ENCODE data around the gene PEPD.

PEPD gene

DNA sequence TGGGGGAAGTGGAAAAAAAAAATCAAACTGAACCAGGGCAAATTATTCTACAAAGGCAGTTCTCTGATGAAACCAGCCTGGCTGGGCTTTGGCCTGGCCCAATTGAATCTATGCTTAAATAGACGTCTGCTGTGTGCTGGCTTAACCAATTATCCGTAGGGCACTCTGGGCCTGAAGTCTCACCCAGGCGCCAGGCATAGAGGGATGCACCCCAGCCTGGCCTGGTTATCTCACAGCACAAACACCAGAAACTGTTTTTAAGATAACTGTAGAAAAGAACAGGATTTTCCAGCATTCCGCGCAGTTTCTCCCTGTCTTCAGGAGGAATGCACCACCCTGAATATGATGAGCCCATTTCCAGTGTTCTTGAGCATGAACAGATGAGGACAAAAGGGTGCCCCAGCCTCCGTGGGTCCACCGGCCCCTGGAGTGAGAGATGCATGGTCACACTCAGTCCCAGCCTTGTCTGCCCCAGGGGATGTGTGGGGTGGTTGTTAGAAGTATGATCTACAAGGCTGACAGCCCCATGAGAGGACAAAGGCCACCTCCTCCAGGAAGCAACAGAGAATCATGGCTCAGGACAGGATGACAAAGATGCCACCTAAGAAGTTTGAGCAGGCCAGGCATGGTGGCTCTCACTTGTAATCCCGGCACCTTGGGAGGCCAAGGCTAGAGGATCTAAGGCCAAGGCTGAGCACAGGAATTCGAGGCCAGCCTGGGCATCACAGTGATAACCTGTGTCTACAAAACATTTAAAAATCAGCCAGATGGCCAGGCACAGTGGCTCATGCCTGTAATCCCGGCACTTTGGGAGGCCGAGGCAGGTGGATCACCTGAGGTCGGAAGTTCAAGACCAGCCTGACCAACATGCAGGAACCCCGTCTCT, 50.2 kb downstream of the PEPD start:
- no peak for DNase-seq

DNA sequence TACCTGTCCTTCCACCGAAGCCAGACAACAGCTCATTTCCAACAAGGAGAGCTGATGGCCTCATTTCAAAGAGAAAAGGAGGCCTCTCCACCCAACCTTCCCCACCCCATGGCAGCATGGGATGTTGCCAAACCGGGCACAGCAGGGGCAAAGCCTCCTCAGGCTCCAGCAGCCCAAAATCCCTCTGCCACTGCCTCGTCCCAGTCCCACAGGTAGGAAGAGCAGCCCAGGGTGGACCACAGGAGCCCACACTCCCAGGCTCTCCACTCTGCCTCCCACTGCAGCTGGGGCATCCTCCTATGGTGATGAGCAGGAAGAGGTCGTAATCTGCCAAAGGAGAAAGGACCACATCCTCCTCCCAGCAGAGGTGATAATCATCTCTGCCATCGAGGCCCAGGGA, 50.9 kb downstream of the PEPD start:
- DNase-seq: no peak

DNA sequence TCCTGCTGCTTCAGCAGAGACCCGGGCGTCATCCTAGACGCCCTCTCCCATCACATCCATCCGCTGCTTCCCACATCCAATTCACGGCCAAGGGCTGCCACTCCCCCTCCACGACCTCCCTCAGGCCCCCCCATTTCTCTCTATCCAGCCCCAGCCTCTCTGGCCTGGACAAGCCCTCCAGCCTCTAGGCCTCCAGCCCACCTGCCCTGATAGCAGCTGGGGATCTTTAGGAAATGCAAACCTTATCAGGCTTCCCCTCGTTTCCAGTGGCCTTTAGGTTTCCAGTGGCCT, 51.6 kb downstream of the PEPD start:
- DNase-seq: no peak

DNA sequence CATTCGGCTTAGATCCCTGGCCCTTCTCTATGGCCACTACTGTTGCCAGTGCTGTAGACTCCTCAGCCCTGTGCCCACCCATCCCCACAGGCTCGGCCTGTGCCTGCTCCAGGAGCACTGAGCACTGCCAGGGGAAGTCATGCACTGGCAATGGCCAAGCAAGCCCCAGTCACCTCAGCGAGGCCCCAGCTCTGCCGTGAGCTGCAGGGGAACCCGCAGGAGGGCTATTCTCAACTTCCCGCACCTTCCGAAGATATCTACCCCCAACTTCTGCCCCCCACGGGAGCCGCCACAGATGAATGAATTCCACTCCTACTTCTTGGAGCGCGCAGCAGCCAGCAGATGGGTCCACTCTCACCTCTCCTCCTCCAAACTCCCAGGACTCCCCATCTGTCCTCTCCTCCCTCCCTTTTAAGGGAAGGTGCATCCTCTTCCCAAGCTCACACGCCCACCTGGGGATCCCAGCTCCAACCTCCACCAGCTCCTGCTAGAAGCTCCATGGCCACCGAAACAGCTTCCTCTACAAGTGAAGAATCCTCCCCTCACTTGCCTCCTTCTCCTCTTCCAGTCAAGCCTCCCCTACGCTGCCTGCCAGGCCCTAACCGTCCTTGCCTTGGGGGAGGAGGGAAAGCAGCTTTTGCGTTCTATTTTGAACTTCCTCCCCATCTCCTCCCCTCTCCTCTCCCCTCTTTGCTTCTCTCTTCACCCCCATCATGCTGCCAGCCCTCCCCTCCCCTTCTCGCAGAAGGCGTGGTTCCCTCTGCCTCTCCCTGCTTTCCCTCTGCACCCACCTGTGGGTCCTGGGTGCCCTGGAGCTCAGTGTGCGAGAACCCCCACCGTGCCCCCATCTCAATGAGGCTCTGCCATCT, 52.2 kb downstream of the PEPD start:
- no peak for DNase-seq

DNA sequence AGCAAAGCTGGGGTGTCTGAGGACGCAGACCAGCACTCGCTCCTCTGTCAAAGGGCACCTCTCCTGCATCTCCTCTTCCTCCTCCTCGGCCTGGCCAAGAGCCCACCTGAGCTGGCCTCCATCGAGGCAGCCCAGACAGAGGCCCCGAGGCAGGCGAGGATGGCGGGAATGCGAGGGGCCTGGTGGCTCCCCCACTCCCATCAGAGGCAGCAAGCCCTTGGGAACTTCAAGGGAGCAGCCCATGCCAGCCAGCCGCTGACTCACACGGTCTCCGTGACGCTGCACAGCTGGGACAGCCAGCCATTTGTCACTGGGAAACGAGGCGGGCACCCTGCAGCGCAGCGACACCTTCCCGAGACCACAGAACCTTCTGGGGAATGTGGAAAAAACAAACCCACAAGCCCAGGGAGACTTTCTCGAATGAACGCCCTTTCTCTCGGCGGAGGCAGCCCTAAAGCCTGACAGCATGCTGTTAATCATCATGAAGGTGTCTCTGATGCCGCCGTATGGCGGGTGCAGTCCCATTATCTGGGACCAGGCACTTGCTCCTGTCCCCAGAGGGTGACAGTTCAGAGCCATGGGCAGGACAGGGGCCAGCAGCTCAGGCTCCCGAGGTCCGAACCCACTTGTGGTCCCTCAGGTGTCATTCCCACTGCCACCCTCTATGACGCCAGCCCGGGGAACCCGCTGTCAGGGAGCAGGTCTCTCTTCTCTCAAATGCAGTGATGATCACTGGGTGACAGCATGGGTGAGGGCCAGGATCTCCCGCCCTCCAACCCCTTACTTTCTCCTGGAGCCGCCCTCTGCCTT, 53.0 kb downstream of the PEPD start:
- DNase-seq: no peak

DNA sequence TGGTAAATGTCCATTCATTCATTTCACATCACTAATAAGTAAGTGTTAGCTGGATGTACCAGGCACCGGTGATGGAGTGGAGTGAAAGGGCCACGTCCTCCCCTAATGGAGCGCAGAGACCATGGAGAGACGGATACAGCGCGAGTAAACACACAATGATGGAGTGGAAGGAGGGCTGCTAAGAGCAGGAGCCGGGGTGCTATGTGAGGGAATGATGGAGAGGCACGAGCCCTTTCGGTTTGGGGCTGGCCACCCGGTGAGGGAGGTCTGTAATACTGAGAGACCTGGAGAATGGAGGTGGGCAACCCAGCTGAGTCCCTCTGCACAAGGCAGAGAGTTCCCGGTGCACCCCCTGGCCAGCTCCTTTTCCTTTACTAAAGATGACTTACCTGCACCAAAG, 53.7 kb downstream of the PEPD start:
- DNase-seq: no peak

DNA sequence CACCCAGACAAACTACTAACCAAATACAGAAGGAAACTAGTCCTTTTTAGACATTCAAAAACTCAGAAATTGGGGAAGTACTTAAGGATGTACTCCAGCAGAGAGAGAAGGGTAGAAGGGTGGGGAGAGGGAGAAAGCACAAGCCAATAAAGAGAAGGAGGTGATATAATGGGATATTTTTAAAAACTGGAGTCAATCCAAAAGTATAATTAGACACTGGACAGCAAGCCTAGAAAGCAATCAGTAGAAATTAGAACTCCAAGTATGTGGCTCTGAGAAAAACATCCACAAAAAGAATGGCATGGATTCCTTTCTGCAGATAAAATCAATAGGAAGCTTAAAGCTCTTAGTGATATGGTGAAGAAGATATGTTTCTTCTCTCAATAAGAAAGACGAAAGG, 55.8 kb downstream of the PEPD start:
- DNase-seq: no peak

DNA sequence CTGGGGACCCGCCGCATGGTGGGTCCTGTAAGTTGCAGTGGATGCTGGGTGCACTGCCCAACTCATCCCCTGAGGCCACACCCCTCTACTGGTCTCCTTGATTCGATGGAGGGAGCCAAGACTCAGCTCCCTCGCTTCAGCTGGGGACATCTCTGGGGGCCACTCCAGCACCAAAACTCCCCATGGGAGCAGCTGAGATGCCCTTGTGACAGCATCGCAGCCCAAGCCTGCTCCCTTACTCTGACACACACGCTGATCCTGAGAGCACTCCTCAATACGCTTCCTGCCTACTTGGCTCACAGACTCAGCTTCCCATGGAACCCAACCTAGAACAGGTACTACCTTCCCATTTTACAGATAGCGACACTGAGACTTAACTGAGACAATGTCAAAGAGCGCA, 56.2 kb downstream of the PEPD start:
- DNase-seq: no peak

DNA sequence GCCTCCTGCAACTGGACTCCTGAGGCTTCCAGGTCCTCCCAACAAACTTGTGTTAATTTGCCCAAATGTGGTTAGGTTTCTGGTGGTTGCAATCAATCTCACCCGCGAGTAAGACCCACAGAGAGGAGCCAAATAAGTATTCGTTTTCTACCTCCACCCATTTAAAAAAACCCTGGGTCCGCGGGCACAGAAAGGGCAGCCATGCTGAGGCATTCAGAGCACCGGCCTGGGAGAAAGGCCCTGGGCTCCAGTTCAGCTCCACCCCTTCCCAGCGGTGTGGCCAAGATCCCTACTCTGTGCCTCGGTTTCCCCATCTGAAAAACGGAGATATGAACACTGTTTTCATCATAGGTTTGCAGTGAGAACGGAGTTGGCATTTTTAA, 56.9 kb downstream of the PEPD start:
- no peak for DNase-seq

DNA sequence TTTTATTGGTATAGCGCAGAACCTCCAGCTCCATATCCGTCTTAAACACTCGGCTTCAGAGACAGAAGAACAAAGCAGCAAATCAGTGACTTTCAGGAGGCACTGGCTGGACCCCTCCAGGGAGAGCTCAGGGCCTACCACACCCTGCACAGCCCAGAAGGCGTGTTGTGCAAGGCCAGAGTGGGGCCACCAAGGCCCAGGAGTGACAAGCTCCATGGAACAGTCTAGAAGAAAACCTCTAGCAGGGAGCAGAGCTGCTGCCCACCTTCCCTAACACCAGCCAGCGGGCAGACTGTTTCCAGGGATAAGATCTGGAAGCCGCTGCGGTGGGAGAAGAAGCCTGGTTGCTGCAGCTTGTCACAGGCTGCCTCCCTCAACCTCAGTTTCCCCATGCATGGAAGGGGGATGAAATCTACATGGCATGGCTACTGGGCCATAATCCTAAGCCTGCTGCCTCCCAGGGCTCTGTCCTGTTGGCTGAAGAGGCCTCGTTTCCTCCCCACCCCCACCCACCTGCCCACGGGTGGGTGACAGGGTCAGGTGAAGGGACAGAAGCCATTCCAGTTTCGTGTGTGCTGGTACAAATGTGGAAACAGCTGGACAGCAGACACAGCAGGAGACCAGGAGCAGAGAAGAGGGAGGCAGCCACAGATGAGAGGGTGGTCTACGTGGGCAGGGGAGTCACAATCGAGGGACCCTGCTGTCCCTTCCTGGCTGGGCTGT, 57.4 kb downstream of the PEPD start:
- no peak for DNase-seq

DNA sequence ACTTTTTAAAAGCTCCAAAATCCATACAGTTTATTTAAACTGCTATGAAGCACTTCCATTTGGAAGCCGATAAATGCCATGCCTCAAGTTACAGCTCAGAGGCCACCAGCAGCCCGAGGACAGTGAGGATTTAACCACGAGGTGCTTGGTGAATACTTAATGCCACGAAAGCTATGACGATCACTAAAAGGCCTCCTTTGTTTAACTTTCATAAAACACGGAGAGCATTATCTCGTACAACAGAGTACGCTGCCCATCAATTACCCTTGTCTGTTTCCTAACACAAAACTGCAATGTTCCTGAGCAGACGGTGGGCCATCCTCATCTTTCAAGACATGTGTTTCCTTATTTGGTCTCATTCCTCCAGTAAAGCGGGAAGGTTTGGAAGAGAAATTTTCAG, 58.4 kb downstream of the PEPD start:
- no peak for DNase-seq

DNA sequence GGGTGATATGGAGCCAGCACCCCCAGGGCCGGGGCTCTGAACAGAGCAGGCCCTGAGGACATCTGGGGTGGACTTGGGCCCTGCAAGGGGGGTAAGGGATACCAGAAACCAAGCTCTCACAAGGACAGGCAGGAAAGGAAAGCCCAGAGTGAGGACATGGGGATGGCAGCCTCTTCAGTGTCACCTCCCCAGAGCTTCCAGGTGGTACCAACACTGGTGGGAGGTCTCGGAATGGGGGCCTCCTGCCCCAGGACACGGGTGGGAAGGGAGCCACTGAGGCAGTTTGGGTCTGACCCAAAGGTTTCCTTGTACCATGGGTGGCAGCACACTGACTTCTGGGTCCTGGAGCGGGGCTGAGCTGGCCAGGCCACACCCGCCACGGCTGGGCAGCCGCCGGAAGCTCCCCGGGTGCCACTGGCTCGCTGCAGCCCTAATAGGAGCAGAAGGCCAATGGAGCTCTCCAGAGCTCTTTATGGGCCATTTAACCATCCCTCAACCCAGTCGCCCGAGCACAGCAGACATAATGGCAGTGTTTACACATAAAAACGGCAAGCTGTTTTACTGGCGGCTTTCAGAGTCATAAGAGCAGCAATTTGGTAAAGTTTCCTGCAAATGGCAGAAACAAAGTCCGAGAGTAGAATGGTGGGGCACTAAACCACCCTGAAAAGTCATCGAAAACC, 59.3 kb downstream of the PEPD start:
- no peak for DNase-seq

DNA sequence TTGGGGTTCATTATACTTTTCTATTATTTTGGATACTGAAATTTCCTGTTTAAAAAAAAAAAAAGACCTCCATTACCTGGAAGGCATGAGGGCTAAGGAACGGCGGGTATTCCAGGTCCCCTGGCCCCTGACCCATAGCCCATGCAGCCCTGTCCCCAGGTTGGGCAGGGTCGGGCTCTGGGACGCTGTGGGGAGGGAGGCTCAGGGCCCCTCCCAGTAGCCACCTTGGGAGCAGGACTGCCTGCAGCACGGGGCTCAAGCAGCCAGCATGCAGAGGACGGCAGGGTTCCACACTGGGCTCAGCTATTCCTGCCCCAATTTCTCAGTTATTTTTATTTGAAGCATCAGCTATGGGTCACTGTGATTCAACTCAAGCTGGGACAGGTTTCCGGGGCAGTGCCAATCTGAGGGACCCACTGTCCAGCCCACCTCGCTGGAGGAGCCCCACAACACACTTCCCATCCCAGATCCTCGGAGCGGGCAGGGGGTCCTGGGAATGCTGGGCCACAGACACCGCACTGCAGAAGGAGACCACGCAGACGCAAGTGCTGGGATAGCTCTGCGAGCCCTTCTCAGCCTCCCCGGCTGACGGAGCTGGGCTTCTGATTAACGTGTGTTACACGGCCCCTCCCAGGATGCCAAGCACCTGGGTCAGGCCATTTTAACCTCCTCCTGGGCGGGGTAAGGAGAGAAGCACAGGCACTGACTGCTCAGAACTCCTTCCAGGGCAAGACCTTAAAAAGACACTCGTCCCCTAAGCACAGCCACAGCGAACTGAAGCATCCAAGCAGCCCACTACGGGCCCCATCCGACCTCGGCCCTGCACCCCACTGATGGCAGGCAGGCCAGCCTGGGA, 60.1 kb downstream of the PEPD start:
- DNase-seq: no peak

DNA sequence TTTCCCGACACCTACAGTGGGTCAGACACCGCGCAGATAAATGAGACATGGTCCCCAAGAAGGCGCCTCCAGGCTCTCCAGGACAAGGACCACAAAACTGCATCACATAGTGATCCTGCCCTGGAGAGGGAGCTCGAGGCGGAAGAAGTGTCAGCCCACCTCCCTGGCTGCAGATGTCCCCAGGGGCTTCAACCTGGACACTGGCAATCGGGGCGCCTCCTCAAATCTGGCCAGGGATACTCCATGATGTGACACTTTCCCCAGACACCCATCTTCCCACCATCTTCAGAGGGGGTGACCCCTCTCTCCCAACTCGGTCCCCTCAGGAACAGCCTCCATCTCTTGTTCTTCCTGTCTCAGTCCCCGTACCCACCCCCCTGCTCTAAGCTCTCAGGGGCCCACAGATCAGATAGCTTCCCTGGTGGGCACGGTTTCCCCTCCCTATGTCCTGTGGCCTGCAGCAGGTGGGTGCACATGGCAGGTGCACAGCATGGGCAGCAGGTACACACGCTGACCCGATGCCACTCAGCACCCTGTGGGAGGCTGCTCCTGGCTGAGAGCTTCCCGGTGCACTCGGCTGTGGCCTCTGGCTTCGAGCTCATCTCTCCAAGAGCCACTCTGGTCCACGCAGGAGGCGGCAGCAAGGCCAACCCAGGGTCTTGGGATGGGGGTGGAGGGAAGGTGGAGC, 61.2 kb downstream of the PEPD start:
- no peak for DNase-seq

DNA sequence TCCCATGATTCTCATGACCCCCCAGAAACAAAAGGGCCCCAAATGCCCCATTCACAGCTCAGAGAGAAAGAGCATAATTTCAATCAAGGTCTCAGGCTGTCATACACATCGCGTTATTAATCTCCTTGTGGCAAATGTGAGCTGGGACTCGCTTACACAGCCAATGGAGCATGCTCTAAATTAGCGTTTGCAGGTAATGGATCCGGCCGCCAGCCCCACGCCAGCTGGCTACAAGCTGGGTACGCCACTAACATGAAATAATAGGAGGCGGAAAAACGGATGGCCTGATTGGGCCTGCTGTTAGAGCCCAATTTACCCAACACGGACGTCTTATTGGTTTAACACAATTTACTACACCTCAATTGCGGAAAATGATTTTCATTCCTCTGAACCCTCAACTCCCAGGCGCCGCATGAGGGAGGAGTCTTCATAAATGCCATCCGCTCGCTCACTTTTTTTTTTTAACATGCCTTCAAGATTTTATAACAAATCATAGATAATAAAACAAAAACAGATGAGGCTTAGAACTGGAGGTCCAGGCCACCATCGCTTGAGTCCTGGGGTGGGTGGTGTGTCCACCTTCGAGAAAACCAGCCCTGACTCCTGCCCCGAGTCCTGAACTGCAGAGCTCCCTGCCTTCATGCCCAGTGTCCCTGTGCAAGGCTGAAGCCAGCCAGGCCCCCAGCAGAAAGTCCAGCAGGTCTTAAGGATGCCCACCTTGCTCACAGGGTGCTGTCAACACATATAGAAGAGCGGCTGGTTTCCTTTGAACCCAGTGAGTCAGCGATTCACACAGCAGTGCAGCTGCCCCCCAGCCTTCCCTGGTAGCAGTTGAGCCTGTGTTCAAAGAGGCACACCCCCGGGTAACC, 62.1 kb downstream of the PEPD start:
- no peak for DNase-seq

DNA sequence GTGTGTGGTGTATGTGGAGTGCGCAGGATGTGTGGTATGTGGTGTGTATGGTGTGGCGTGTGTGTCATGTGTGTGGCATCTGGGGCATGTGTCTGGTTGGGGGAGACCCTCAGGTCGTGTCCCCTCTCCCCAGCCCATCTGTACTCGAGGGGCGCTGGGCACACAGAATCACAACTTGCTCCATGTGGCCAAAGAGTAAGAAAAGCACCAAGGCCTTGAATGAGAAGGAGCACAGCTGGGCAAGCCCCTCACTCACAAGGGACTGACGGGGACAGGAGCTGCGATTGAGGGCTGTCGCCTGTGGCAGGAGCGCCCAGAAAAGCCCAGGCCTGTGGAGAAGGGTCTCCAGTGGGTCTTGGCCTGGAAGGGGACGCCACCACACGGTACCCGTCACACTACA, 62.8 kb downstream of the PEPD start:
- DNase-seq: no peak

DNA sequence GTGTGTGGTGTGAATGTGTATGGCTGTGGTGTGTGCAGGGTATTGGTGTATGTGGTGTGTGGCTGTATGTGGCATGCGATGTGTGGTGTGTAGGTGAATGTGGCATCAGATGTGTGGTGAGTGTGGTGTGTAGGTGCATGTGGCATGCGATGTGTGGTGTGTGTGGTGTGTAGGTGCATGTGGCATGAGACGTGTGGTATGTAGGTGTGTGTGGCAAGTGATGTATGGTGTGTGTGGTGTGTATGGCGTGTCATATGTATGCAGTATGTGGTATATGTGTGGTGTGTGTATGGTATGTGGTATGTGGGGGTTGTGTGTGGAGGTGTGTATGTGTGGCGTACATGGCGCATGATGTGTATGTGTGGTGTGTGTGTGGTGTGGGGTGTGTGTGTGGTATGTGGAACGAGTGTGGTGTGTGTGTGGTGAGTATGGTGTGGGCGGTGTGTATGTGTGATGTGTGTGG, 63.4 kb downstream of the PEPD start:
- DNase-seq: no peak

DNA sequence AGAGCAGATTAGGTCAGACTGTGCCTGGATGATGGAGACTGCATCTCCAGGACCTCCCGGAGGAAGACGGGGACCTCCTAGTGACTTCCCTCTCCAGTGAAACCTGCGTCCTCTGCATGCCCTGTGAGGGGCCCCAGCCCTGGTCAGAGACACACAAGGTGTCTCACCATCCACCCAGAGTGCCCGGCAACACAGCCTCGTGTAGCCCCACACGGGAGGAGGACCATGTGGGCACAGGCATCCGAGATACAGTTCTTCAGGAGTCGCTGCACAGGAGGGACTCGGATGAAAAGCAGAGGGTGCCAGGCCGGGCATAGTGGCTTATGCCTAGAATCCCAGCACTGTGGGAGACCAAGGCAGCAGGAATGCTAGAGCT, 64.8 kb downstream of the PEPD start:
- no peak for DNase-seq

DNA sequence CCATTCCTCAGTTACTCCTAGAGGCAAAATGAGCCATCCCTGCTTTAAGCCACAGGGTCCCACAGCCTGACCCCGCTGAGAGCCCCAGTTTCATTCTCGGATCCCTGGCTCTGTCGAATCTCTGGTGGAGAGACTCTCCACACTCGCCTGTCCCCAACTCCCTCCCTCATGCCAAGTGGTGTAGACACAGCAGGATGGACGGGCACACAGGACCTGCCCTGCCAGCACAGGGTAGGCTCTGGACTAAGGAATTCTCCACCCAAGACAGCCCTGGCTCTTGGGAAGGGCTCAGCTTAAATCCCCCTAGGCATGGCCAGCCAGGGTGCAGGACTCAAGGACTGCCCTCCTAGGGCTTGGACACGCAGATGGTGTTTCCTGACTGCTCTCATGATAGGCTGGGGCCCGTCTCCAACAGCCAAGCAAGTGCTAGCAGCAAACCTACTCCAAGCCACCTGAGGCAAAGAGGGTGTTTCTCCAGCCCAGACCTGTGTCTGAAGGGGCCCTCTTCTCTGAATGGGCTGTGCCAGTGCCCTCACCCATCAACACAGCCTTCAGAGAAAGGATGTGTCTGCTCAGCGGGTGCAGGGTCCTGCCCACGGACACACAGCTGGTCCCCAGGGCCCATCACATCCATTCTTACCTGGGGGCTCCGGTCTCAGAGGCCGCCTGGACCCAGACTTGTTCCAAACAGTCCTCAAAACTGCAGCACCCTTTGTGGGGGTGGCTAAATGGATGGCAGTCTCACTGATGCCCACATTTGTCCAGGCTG, 65.3 kb downstream of the PEPD start:
- no peak for DNase-seq

All from NCI-H226 (cell line).